H9 (cell line): ENCODE results near the gene NDUFS6. TPM values are rescaled to one million over a fixed set of nuclear protein-coding genes. Genes with fewer than 3 reads are reported as not detected.

Experiments
- DNase-seq: peaks from one replicate; pipeline ENCODE4 v3.0.0-alpha.2; 2017
- H2AFZ ChIP-seq: one replicate; pipeline ENCODE4 v1.6.1; 2013; ENCODE audit warnings: mild to moderate bottlenecking, low read length, control low read depth, moderate library complexity
- H2AK5ac ChIP-seq: 2 replicates; pipeline ENCODE4 v1.6.1; 2013; ENCODE audit warnings: low read length, control low read depth, mixed read lengths; ENCODE audit not compliant: insufficient read length
- H2BK120ac ChIP-seq: one replicate; pipeline ENCODE4 v1.6.1; 2013; ENCODE audit warnings: low read depth, mild to moderate bottlenecking, low read length, control low read depth, inconsistent platforms; ENCODE audit not compliant: poor library complexity, severe bottlenecking
- H2BK12ac ChIP-seq: 2 replicates; pipeline ENCODE4 v1.6.1; 2013; ENCODE audit warnings: low read length, control low read depth, mixed read lengths, low read depth; ENCODE audit not compliant: insufficient read length
- H2BK15ac ChIP-seq: 2 replicates; pipeline ENCODE4 v1.6.1; 2013; ENCODE audit warnings: low read depth, low read length, control low read depth
- H2BK20ac ChIP-seq: one replicate; pipeline ENCODE4 v1.6.1; 2013; ENCODE audit warnings: low read depth, mild to moderate bottlenecking, low read length, control low read depth, inconsistent platforms; ENCODE audit not compliant: poor library complexity, severe bottlenecking
- H2BK5ac ChIP-seq: 2 replicates; pipeline ENCODE4 v1.6.1; 2013; ENCODE audit warnings: low read length, control low read depth, mixed read lengths; ENCODE audit not compliant: insufficient read length
- H3K14ac ChIP-seq: 2 replicates; pipeline ENCODE4 v1.6.1; 2013; ENCODE audit warnings: low read length, control low read depth; ENCODE audit not compliant: insufficient read depth
- H3K18ac ChIP-seq: 2 replicates; pipeline ENCODE4 v1.6.1; 2013; ENCODE audit warnings: low read depth, mild to moderate bottlenecking, mixed read lengths, low read length, control low read depth; ENCODE audit not compliant: insufficient read length
- H3K23ac ChIP-seq: 2 replicates; pipeline ENCODE4 v1.6.1; 2013; ENCODE audit warnings: low read length, control low read depth, mixed read lengths, low read depth; ENCODE audit not compliant: insufficient read length
- H3K23me2 ChIP-seq: 2 replicates; pipeline ENCODE4 v1.6.1; 2013; ENCODE audit warnings: low read depth, mild to moderate bottlenecking, mixed read lengths, low read length, control low read depth; ENCODE audit not compliant: insufficient read length, poor library complexity, severe bottlenecking
- H3K27ac ChIP-seq: 2 replicates; pipeline ENCODE4 v1.5.1; 2013; ENCODE audit warnings: low read length, control low read depth, mixed read lengths, low read depth; ENCODE audit not compliant: insufficient read length
- H3K27me3 ChIP-seq: 2 replicates; pipeline ENCODE4 v1.6.1; 2013; ENCODE audit warnings: low read length, control low read depth, inconsistent platforms; ENCODE audit not compliant: insufficient read depth
- H3K4ac ChIP-seq: 2 replicates; pipeline ENCODE4 v1.6.1; 2013; ENCODE audit warnings: low read depth, mild to moderate bottlenecking, control low read depth, inconsistent platforms, low read length, moderate library complexity
- H3K4me1 ChIP-seq: 2 replicates; pipeline ENCODE4 v1.6.1; 2013; ENCODE audit warnings: low read length, control low read depth, inconsistent platforms; ENCODE audit not compliant: insufficient read depth
- H3K4me2 ChIP-seq: 2 replicates; pipeline ENCODE4 v1.6.1; 2013; ENCODE audit warnings: low read length, control low read depth, mixed read lengths; ENCODE audit not compliant: insufficient read length, insufficient read depth
- H3K56ac ChIP-seq: 2 replicates; pipeline ENCODE4 v1.6.1; 2013; ENCODE audit warnings: low read depth, mild to moderate bottlenecking, mixed read lengths, low read length, control low read depth; ENCODE audit not compliant: insufficient read length
- H3K79me1 ChIP-seq: 2 replicates; pipeline ENCODE4 v1.6.1; 2013; ENCODE audit warnings: low read depth, mild to moderate bottlenecking, moderate library complexity, low read length, control low read depth, inconsistent platforms; ENCODE audit not compliant: insufficient read depth, poor library complexity, severe bottlenecking
- H3K79me2 ChIP-seq: 2 replicates; pipeline ENCODE4 v1.6.1; 2013; ENCODE audit warnings: low read length, control low read depth, inconsistent platforms; ENCODE audit not compliant: insufficient read depth
- H3K9ac ChIP-seq: 2 replicates; pipeline ENCODE4 v1.6.1; 2013; ENCODE audit warnings: low read length, control low read depth, mixed read lengths; ENCODE audit not compliant: insufficient read length; ENCODE audit errors: extremely low read depth
- H3K9me3 ChIP-seq: one replicate; pipeline ENCODE4 v1.6.1; 2013; ENCODE audit warnings: low read depth, low read length, inconsistent platforms; ENCODE audit not compliant: control insufficient read depth
- H3T11ph ChIP-seq: one replicate; pipeline ENCODE4 v1.6.1; 2013; ENCODE audit warnings: mild to moderate bottlenecking, low read length, control low read depth, inconsistent platforms
- H4K20me1 ChIP-seq: one replicate; pipeline ENCODE4 v1.6.1; 2013; ENCODE audit not compliant: control insufficient read depth, insufficient read length, insufficient read depth
- H4K5ac ChIP-seq: 2 replicates; pipeline ENCODE4 v1.6.1; 2013; ENCODE audit warnings: low read depth, mild to moderate bottlenecking, mixed read lengths, low read length, control low read depth; ENCODE audit not compliant: insufficient read length
- H4K8ac ChIP-seq: replicated peaks from 2 replicates; pipeline ENCODE4 v1.6.1; 2013; ENCODE audit warnings: low read length, control low read depth, mixed read lengths, low read depth; ENCODE audit not compliant: insufficient read length
- H4K91ac ChIP-seq: 2 replicates; pipeline ENCODE4 v1.6.1; 2013; ENCODE audit warnings: low read depth, mild to moderate bottlenecking, moderate library complexity, mixed read lengths, low read length, control low read depth; ENCODE audit not compliant: insufficient read length
- H3K27ac Mint-ChIP-seq, 3 experiments: 2 replicates in 2 of 3; 3 replicates in 1 of 3; pipeline ENCODE4 v1.8.0; 2020 to 2021; ENCODE audit warnings: mixed read lengths in 3 of 3, mild to moderate bottlenecking in 1 of 3, moderate library complexity in 1 of 3
- H3K27me3 Mint-ChIP-seq: 2 replicates; pipeline ENCODE4 v1.8.0; 2021; ENCODE audit warnings: low read depth, mild to moderate bottlenecking, moderate library complexity, mixed read lengths
- H3K36me3 Mint-ChIP-seq, 3 experiments: 2 replicates in 2 of 3; 3 replicates in 1 of 3; pipeline ENCODE4 v1.8.0; 2020 to 2021; ENCODE audit warnings: low read depth in 3 of 3, mixed read lengths in 3 of 3; ENCODE audit not compliant: insufficient read depth in 1 of 3
- H3K4me1 Mint-ChIP-seq, 2 experiments: 2 replicates each; pipeline ENCODE4 v1.8.0; 2020; ENCODE audit warnings: mixed read lengths in 2 of 2
- H3K4me3 Mint-ChIP-seq, 2 experiments: 2 replicates in 1 of 2; 3 replicates in 1 of 2; pipeline ENCODE4 v1.8.0; 2020 to 2021; ENCODE audit warnings: mild to moderate bottlenecking in 2 of 2, mixed read lengths in 2 of 2, moderate library complexity in 1 of 2
- H3K9me3 Mint-ChIP-seq, 2 experiments: 2 replicates in 1 of 2; 3 replicates in 1 of 2; pipeline ENCODE4 v1.8.0; 2020; ENCODE audit warnings: mild to moderate bottlenecking in 2 of 2, mixed read lengths in 2 of 2, moderate library complexity in 1 of 2
- WGBS: extraction: QIAGEN DNeasy Blood & Tissue Kit; methylation state at CpG from one replicate; pipeline ENCODE4 v1.1.7; 2013; ENCODE audit warnings: missing lambda C conversion rate, low lambda C conversion rate, mixed read lengths; ENCODE audit not compliant: insufficient read length; ENCODE audit errors: extremely low coverage; 5-methylcytosine and 5-hydroxymethylcytosine counted together
- total RNA-seq: library from RNA; stranded (reverse); gene quantifications from 2 replicates; pipeline ENCODE4 v1.2.1, GENCODE V29; 2021
- TF ChIP-seq, protein P1 (sequence below): fragments of 200-600 bp; sonication (generic); conservative IDR thresholded peaks from 3 replicates; pipeline ENCODE4 v1.8.0; 2021; ENCODE audit warnings: antibody characterized with exemption, mild to moderate bottlenecking

Gene NDUFS6
- total RNA-seq, 1 experiment from 2014 or later, result 62.5 TPM

DNA sequence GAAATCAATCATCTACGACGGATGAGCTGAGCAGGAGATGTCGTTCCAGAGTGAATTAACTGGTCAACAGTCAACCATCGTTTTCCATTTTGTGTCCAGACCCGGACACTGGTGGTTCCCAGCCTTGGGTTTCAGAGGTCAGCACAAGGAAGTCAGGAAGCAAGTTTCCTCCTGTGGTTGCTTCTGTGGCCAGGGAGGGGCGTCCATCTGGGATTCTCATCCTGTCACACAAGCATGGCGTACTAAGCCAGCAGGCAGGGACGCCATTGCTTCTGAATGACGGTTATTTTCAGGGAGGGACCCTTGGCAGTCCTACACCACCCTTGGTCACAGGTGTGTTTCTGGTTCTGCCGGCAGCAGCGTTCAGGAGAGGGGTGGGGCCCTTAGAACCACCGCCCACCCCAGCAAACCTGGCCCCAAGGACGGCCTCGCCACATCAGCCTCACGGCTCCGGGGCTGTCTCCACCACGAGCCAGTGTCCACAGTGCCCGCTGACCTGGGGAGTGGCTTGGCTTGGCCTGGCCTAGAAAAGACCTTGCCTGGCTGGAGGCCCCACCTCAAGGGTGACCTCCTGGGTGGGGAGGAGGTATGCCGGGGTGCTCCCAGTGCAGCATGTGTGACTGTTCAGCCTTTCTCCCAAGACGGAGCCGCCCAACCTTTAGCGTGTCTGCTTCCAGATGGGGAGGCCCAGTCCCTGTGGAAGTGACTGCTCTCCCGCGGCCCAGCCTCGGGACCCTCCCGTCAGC is 25.2 kb downstream of the NDUFS6 start:
- no peak overlapping the region for H2BK12ac ChIP-seq
- H3K18ac ChIP-seq, result no peak overlapping the region
- H2BK120ac ChIP-seq, result no peak overlapping the region
- H4K91ac ChIP-seq, result no peak overlapping the region
- H3K56ac ChIP-seq, result no peak overlapping the region
- H3K4me1 ChIP-seq, result no peaks in the 10 kb centered on the region
- Mint-ChIP-seq H3K4me1 (peaks cover 12 to 17% of the 10 kb centered on the region in 2 experiments), H3K27ac (no peak overlapping the region), H3K36me3 (peaks cover 8 to 26% (median 9%) of the 10 kb centered on the region in 3 experiments), H3K27me3 (no peaks in the 10 kb centered on the region; the same call in none of the 2 replicates), H3K4me3 (no peak overlapping the region), H3K9me3 (no peaks in the 10 kb centered on the region)
- no peak overlapping the region for H2AFZ ChIP-seq
- H3T11ph ChIP-seq, result no peak overlapping the region
- H4K8ac ChIP-seq, result no peak overlapping the region
- no peak overlapping the region for H3K9ac ChIP-seq
- H2BK15ac ChIP-seq, result no peak overlapping the region
- no peak overlapping the region for H3K4ac ChIP-seq
- no peaks in the 10 kb centered on the region for H3K79me2 ChIP-seq
- H3K23me2 ChIP-seq, result no peaks in the 10 kb centered on the region
- no peak overlapping the region for H3K14ac ChIP-seq
- H4K5ac ChIP-seq, result no peak overlapping the region
- H3K79me1 ChIP-seq, result no peaks in the 10 kb centered on the region
- no peaks in the 10 kb centered on the region for H3K27me3 ChIP-seq
- WGBS, result no CpG with 5 or more reads among the region's 26 CpGs
- H3K27ac ChIP-seq, result no peak overlapping the region
- no peak overlapping the region for H2BK20ac ChIP-seq
- H3K4me2 ChIP-seq, result no peak overlapping the region
- TF ChIP-seq, protein P1, sequence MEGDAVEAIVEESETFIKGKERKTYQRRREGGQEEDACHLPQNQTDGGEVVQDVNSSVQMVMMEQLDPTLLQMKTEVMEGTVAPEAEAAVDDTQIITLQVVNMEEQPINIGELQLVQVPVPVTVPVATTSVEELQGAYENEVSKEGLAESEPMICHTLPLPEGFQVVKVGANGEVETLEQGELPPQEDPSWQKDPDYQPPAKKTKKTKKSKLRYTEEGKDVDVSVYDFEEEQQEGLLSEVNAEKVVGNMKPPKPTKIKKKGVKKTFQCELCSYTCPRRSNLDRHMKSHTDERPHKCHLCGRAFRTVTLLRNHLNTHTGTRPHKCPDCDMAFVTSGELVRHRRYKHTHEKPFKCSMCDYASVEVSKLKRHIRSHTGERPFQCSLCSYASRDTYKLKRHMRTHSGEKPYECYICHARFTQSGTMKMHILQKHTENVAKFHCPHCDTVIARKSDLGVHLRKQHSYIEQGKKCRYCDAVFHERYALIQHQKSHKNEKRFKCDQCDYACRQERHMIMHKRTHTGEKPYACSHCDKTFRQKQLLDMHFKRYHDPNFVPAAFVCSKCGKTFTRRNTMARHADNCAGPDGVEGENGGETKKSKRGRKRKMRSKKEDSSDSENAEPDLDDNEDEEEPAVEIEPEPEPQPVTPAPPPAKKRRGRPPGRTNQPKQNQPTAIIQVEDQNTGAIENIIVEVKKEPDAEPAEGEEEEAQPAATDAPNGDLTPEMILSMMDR, result no peak
- H2AK5ac ChIP-seq, result no peak overlapping the region
- DNase-seq, result no peak
- H3K23ac ChIP-seq, result no peak overlapping the region
- H2BK5ac ChIP-seq, result no peak overlapping the region
- H4K20me1 ChIP-seq, result no peaks in the 10 kb centered on the region
- no peaks in the 10 kb centered on the region for H3K9me3 ChIP-seq
